Ovary (tissue), 3 donors: ENCODE data around the gene SREBF1.

Experiments used
- POLR2A ChIP-seq: fragments of 450-650 bp; IDR thresholded peaks from one replicate; pipeline ENCODE4 v1.6.1; 2017; ENCODE audit warnings: antibody characterized with exemption, mild to moderate bottlenecking, moderate library complexity
- TF ChIP-seq, protein P1 (sequence below), 3 donors: fragments of 450-650 bp in 2 of 3; fragments of 200-600 bp in 1 of 3; IDR thresholded peaks; one replicate each; pipeline versions ENCODE4 v1.5.1 to v1.8.0; 2016 to 2022; ENCODE audit warnings: antibody characterized with exemption in 3 of 3, mild to moderate bottlenecking in 1 of 3
- donor health status: DM: no; HTN: no; CAD: no.

DNA sequence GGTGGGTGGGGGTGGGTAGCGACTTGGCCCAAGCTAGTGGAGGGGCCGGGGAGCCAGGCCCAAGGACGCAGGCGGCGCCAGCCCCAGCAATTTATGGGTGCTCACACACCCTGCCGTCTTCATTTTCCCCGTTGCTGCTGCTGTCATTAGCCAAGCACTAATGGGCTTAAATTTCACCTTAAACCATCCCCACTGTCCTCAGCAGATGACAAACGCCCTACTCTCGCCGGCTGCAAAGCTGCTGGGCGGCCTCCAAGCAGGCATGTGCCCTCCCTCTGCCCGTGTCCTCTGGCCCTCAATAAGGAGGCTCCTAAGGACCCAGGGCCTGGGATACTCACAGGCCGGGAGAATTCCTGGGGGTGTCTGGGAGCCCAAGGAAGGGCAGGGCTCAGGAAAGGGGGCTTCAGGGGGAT is 66.1 kb downstream of the SREBF1 start:
- TF ChIP-seq POLR2A = no peak
- TF ChIP-seq, protein P1, sequence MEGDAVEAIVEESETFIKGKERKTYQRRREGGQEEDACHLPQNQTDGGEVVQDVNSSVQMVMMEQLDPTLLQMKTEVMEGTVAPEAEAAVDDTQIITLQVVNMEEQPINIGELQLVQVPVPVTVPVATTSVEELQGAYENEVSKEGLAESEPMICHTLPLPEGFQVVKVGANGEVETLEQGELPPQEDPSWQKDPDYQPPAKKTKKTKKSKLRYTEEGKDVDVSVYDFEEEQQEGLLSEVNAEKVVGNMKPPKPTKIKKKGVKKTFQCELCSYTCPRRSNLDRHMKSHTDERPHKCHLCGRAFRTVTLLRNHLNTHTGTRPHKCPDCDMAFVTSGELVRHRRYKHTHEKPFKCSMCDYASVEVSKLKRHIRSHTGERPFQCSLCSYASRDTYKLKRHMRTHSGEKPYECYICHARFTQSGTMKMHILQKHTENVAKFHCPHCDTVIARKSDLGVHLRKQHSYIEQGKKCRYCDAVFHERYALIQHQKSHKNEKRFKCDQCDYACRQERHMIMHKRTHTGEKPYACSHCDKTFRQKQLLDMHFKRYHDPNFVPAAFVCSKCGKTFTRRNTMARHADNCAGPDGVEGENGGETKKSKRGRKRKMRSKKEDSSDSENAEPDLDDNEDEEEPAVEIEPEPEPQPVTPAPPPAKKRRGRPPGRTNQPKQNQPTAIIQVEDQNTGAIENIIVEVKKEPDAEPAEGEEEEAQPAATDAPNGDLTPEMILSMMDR (IDR thresholded peaks at IDR 0.05) = no peak
